CD4-positive, alpha-beta T cell treated with Interleukin-6 at 100 ng/mL for 8 hours (primary cell): ENCODE results near the gene CMSS1.

Experiments
- DNase-seq: peaks from one replicate; pipeline ENCODE4 v3.0.0-alpha.2; 2020; ENCODE audit warnings: mixed read lengths, low spot score

The CMSS1 gene

DNA sequence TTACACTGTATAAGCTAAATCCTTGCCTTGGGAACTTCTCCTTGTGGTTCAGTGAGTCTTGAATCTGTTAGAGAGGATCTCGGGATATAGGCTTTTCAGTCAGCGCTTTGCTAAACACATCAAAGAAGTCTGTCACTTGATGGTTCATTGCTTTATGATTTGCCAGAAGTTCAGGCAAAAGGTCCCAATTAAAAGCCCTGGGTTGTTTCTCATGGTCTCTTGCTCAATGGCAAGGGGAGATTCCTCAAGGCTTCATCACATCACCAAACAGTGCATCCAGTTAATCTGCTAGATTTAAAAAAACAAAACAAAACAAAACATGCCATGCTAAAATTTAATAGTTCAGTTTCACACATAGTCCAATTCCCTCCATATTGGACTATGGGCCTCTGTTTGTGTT is 181.9 kb downstream of the CMSS1 start:
- no peak for DNase-seq

DNA sequence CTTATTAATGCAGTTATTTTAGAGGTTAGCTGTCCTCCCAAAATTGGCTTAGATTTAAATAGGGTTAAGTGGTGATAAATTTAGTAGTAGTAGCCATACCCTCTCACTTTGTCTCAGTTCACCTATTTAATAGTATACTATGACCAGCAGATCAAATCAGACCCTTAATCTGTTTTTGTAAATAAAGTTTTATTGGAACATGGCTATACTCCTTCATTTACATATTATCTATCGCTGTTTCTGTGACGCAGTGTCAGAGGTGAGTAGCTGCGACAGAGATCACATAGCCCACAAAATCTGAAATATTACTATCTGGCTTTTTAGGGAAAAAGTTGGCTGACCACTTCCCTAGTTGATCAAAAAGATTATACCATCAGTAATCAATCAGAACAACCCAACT is 183.4 kb downstream of the CMSS1 start:
- DNase-seq, result no peak

DNA sequence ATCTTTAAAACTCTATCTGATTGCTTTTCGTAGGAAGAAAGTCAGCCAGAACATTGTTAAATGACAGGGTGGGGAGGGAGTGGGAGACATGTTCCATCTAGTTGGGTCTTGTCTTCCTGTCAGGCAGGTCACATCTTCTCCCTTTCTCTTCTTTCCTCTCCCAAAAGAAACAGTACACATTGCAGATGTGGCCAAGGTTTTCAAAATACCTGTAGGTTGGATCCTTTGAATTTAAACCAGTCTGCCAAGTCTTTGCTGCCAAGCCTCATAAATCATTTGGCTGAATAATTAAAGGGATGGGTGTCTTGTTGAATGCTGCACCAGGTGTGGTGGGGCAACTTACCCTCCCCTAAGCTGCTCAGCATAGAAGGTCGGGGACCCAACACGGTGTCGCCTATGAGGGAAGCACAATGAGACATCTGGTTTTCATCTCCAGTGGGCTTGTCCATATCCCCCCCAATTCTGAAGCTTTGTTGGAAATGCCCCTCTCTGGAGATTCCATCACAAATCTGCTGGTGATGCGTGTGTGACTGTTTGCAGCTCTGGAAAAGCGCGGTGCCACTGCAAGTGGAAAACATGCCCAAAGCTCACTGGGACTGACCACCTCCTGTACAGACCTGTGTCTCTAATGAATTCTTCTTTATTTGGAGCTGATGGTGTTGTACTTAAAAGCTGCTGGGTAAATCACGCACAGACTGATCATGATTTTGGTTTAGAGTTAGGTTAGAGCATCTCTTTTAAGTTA is 184.0 kb downstream of the CMSS1 start:
- DNase-seq, result no peak

DNA sequence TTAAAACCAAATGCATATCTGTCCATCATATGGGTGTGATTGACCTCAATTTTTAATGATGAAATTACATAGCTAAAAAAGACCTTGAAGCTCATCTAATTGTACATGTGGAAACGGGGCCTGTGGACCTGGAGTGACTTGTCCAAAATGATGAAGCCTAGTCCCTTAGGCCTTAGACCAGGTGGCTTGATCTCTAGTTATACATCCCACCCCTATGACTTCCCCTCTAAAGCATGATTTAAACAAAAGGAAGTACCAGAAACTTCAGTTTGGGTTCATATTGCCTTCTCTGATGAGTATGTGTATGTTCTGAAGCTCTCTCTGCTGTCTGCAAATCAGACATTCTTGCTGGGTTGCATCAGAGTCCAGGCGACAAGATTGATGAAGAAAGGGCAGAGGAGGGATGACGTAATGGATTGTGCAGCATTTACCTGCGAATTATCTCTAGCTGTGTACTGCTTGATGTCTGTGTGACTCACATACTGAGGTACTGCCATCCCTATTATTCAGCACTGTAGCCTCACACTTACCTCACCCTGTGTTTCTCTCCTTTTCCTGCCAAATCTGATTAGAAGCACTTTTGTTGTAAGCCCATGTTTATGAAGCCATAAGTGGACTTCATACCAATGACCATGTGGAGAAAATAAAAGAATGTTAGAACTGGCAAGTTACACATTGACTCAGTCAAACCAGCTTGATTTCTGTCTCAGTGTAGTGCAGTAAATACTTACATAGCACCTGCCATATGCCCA is 185.1 kb downstream of the CMSS1 start:
- DNase-seq, result no peak

DNA sequence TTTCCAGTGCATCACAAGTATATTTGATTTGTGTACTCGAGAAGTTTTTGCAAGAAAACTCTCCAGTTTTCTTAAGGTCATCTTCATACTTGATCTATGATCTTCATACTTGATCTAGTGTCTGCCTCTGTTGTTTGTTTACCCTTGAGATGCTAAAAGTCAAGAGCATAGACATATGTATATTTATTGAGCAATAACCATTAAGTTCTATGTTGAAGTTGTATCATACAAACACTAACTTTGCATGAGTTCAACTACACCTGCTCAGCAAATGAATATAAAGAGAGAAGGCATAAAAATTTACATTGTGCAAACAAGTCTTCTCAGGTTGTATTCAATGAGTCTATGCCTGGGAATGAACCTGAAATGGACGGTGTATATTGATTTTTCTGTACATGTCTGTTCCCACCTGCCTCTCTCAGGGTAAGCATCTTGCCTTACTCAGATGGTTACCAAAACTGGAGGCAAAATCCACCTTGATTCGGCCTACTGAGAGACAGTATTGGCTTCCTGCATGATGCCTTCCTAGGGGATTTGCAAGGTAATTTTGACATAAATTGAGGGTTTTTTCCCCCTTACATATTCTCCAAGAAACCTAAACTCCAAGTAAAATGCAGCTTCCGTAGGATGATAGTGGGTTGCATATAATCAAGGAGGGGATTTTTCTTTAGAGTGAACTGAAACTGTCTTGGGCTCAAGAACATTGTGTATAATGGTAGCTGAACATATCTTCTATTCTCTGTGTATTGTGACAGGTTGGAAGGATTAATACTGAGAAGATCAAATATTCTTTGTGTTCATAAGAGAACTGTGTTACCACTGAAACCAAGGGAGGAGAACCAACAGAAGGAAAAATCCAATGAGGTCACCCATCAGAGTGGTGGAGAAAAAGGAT is 186.2 kb downstream of the CMSS1 start:
- no peak for DNase-seq

DNA sequence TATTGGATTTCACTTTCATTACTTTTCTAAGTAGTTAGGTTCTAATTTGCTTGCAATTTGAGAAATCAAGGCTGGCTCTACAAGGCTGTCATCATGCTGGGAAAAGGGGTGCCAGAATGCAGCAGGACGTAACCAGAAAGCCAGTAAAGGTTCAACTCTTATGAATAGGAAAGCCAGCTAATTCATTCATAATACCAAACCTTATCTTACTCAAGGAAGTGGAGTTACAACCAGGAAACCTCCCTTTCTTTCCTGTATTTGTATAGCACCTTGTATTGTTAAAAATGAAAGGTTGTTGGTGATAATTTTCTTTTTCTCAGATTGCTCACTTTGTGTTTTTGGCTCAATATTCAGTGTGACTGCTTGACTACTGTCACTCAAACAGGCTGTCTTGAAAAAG is 187.3 kb downstream of the CMSS1 start:
- no peak for DNase-seq

DNA sequence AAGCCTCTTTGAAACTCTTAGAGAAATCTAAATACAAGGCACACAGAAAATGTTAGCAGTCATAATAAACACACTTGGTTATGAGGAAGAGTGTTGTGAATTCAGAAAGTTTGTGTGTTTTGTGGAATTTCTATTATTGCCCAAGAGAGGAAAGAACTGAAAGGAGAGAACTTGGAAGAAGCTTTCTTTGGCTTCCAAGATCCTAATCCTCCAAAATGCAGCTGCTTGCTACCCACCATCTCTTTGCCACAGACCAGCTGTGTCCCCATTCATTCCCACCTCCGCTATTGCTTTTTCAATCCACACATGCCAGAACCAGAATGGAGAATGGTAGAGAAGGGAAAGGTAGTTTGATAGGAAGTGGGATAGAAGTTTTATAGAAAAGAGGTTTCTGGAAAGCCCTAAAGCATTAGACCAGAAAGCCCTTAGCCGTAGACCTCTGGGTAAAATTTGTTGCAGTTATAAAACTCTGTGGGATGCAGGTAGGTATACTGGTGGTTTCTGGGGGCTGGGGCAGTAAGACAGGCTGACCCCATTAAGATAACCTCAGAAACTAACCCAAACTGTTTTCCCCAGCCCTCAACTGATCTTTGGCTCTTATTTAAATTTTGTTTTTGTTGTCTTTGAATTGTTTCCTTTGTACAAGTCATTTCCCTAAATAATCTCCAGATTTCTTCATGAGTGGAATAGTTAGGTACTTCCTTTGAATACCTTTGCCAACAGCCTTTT is 188.2 kb downstream of the CMSS1 start:
- DNase-seq, result no peak

DNA sequence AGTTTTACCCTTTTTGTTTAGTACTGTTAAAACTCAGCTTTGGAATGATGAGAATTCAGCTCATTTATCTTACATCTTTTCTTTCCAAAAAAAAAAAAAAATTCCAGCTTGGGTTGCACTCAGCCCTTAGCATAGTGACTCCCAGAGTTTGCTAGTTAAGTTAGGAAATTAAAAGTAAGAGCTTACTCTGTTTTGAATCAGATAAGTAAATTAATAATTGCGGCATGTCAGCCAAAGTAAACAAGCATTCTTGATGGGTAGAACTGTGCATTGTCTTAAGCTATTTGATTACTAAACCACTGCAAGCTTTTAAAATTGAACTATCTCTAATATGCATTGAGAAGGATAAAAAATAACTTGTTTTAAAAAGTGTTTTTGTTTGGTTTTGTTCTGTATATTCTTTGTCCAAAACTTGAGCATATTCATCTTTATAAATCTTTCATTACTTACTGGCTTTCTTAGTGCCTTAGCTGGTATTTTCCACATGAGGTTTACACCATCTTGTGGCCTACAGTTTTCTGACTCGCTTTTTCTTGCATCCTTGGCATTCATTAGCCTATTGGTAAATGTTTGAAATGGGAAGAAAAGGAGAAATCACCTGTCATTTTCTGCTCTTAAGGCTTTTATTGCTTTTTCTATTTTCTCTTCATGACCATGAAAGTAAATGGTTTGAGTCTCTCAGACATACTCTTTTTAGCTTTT is 189.1 kb downstream of the CMSS1 start:
- no peak for DNase-seq

DNA sequence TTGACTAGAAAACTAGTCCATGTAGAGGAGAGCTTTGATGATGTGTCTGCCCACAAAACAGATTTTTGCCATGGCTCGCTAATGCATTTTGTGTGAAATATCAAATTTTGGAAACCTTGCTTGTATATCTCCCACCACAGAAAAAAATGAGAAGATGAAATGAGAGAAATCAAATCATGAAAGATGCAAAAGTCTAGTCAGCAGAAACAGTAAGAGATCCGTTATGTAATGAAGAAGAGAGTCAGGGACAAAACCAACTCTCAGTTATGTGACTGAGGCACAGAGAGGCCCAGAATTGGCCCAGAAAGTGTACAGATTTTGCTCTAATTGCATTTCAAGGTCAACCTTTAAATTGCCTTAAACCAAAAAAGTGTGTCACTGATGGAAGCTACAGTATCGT is 189.7 kb downstream of the CMSS1 start:
- no peak for DNase-seq

DNA sequence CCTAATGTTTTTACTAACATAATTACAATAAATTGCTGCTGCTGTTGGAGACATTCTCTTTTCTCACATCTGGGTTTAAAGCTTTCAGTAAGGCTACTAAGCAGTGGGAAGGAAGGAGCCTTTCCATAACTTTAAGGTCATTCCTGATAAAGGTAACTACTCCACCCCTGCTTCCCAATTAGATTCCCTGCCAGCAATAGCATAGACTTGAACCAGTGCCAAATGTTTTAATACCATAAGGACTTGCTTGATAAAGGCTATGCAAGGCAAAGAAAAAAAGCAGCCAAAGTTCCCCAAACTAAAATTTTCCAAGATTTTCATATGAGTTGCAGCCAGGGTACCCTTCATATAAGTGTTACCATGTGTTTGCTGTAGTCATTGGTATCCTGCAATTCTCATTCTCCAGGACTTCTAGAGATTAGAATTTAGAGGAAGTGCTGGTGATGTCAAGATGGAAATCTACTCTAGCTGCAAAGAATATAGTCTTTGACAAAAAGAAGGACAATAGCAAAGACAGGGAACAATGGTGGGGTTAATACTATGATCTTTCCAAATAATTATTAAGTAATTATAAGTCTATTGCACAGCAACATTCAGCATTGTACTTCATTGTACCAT is 190.5 kb downstream of the CMSS1 start:
- DNase-seq, result no peak

DNA sequence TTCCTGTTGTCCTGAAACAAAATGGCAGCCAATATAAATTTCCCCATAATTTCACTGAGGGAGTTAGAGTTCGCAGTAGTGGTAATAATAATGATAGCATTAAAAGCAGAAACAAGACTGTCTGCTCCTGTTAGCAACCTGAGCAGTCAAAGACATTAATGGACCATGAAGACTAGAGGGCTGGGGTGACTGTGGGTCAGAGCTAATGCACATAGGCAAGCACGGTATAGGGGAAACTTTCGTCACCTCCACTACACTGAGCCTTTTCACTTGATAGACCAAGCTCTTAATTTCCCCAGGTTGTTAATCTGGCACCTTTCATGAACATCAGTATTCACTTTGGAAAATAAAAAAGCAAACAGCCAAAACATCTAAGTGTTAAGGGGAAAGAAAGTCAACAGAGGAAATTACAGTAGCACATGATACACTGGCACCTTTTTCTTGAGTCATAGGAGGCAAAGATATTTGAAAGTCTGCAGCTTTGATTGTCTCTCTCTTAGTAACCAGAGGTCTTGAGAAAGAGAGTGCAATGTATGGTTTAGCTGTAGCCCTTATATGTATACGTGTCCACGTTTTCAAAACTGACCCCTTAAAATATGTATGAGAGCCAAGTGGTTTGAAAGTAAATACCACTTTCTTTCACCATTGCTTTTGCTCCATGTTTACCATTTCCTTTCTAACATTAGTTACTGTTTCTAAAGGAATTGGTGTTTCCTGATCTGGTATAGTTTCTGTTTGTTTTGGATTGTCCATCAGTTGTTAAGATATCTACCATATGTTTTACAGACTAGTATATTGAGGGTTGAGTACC is 191.8 kb downstream of the CMSS1 start:
- DNase-seq, result no peak

DNA sequence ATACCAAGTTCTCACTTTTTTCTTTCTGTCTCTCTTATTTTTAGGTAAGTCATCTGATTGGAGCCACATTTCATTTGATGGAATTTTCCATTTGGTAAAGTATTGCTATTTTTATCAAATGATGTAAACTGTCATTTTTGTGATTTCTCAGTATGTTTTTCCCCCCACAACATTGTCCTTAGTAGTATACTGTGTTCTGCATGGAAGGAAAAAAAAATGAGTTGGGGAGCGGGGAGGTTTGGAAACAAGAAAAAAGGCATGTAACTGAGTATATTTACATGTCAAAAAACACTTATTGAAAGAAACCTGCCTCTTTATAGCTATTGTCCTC is 192.4 kb downstream of the CMSS1 start:
- DNase-seq, result no peak

DNA sequence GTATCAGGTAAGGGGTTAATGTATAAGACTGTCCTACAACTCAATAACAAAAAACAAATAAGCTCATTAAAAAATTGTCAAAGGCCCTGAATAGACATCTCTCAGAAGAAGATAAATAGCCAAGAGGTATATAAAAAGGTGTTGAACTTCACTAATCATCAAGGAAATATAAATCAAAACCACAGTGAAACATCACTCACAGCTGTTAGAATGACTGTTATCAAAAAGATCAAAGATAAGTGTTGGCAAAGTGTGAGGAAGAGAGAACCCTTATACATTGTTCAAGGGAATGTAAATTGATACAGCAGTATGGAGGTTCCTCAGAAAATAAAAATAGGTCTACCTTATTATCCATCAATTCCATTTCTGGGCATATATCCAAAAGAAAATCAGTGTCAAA is 201.1 kb downstream of the CMSS1 start:
- no peak for DNase-seq

DNA sequence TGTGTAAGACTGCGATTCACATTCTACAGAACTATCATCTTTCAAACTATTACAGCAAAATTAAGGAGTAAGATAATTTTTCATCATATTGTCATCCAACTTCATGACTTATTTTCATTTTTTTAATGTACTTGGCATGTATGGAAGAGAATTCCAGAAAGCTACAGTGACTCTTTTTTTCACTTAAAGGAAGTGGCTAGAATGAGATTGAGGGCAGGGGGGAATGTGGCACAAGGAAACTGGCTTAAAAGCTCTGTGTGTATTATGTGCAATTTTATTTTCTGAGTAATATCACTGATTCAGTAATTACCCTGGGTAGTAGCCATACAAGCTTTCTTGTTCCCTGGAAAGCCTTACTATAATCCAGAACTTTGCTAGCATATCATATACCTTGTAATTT is 202.1 kb downstream of the CMSS1 start:
- DNase-seq, result no peak

DNA sequence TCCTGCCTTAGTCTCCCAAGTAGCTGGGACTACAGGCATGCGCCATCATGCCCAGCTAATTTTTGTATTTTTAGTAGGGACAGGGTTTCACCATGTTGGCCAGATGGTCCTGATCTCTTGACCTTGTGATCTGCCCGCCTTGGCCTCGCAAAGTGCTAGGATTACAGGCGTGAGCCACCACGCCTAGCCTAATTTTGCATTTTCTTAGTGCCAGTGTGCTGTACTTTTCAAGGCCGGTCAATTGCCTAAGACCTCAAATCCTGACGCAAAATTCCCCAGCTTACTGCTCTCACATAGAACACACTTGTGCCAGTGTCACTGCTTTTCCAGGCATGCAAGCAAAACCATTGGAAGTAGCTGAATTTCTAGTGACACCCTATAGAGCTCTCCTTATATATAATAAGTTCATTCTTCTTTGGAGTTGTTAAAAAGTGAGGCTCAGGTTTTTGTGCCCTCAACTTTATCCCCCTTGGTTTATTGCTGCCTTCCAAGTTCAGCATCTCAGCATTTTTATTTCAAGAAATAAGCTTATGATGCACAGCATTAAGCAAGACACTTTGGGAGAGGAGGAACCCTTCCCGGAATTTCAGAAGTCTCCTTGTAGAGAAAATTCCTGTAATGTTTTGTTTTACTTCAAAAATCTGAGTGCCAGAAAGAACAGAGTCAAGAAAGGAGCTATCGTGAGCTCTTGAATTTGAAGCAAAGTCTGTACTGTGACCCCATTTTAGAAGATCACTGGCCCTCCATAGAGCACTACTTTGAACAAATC is 203.4 kb downstream of the CMSS1 start:
- DNase-seq, result no peak

DNA sequence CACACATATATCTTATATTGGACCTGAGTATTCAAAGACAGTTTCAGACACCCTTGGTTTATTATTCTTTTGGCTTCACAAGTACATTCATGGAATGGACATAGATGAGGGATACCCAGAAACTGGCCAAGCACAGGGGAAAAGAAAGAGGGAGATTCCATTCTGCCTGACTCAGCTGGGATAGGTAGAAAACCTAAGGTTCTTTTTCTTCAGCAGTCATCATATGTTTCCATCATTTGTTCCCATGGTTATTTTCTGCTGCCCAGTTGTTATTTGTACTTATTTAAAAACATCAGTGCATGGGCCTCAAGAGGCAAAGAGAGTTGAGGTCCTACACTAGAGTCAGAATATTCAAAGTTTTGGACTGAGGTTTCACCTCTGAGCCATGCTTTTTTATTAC is 204.8 kb downstream of the CMSS1 start:
- no peak for DNase-seq

DNA sequence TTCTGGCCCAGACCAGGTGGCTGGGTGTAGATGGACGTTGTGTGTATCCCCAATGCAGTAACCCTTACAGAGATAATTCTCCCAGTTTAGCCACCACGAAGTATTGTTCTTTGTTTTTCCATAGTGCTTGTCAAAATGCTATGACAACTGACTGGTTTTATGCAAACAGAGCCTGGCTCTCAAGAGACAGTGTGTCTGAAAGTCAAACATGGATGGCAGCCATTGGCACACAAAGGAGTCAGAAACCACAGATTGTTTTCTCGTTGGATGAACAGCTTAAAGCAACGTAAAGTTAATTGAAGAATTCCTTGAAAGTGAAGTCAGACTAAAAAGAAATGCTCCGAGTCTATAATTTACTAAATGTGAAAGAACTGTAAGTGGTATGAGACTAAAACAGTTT is 205.5 kb downstream of the CMSS1 start:
- DNase-seq, result no peak

DNA sequence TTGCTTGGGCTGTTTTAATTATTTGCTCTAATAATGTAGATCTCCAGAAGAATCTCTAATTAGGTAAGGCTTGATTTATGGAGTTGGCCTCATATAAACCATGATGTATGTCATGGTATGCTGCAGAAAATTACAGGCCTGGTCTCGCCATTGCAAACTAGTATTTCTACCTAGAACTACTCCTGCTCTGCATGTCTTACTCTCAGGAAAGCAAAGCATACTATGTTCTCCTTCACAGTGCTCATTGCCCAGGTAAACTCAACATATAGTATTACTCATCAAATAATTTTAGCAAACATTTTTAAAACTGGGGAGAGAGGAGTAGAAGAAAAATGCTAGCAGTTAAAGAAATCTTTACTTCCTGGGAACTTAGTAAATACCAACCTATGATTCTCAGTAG is 205.9 kb downstream of the CMSS1 start:
- DNase-seq, result no peak

DNA sequence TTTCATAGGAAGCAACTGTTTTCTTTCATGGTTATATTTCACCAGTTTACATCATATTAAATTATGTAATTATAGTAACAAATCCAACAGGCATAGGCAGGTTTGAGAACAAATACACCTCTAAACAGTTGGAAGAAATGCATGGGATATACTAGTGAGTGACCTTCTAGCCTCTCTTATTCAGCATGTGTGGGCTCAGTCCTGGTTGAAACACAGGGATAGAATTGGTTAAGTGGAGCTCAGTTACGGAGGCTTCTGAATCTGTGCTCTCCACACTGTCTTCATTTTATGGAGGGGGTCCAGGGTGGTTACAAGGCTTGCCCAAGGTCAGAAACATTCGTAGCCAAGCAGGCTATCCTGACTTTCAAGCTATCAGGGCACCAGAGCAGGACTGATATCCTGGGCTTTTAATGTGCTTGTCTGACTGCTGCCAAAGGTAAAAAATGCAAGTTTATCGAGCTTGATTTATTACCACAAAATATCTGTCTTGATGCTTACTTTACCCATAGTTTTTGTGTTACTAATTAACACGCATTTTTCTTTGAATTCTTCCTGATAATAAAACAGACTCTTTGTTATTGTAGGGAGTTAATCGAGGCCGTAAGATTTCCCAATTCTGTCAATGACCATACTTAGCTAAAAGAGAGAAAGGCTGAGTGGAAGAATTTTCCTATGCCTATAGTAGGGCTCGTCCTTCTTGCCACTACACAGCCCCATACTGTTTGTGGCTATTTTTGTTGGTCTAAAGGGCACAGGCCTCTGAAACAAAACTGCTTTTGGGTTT is 207.1 kb downstream of the CMSS1 start:
- DNase-seq, result no peak
